ENCODE results near the gene INHBC.
A peak's percentile ranks its signal among the peaks of the same experiment; 100 is the strongest.
"Not testable (repeated sequence)": the region's sequence is repeated elsewhere in the genome, so short reads cannot be mapped to it uniquely, and the experiment has no call there.

INHBC gene

DNA sequence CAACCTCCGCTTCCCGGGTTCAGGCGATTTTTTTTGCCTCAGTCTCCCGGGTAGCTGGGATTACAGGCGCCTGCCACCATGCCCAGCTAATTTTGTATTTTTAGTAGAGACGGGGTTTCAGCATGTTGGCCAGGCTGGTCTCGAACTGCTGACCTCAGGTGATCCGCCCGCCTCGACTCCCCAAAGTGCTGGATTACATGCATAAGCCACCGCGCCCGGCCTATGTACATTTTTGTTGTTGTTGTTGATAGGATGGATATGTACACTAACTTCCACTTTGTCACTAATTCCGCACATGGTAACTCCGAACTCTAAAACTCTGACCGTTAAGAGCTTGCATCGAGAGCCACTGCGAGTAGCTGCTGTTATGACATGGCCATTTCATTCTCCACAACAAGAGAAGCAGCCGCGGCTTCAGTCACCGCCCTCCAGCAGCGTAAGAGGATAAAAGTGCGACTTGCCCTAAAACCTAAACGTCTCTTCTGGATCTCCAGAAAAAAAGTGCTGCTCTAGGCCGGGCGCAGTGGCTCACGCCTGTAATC, 52.5 kb downstream of the INHBC start:
- DNase-seq (ENCODE audit: low read depth): no peak

GRCh38 chr12:57487597-57488401, 53.2 kb downstream of the INHBC start, which contains the start of gene MARS1:
Gene MARS1 (plus strand): TSS chr12:57488068. CDS start chr12:57488091, 23 bp downstream.
- peak; percentile 96 for DNase-seq (ENCODE audit: low read depth)

DNA sequence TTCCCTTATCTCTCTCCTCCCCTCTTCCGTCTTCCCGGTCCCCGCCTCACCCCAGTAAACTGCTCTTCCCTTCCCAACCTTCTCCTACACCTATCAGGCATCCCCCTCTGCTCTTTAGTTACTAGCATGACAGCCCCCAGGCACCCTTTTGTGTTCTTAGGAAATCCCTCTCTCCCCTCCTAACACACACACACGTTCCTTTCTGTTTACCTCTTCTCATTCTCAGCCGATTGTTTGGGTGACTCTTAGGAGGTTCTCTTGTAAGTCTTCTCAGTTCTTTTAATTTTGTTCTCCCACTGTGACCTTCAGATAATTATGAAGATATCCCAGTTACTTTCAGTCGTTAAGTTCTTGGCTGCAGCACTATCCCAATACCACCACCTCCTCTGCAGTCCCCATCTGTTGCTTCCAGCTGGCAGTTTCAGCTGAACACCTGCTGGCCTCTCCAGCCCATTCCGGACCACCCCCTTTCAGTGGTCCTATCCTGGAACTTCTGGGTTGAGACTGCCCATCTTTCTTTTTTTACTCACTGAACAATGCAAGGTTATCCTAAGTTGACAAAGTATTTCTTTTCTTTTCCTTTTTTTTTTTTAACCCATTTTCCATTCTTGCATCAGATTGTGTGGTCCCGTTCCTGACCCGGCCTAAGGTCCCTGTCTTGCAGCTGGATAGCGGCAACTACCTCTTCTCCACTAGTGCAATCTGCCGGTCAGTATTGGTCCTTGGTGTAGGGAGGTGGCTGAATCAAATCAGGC, 54.0 kb downstream of the INHBC start:
- DNase-seq (ENCODE audit: low read depth): no peak

GRCh38 chr12:57489157-57489641, 54.6 kb downstream of the INHBC start:
- DNase-seq (ENCODE audit: low read depth): no peak

DNA sequence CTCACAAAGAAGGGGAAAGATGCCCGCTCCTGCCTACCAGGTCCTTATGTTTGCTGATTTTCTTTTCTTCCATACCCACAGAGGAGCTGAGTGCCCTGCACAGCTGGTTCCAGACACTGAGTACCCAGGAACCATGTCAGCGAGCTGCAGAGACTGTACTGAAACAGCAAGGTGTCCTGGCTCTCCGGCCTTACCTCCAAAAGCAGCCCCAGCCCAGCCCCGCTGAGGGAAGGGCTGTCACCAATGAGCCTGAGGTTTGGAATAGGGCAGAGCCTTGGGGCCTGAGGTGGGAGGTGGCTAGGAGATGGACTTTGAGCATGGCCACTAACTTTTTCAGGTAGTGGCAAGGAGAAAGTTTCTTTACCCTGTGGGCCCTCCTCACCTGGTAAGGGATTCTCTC, 55.5 kb downstream of the INHBC start:
- no peak for DNase-seq (ENCODE audit: low read depth)

- no peak for DNase-seq (ENCODE audit: low read depth)
Observed at GRCh38 chr12:57491393-57492280, 57.1 kb downstream of the INHBC start.

DNA sequence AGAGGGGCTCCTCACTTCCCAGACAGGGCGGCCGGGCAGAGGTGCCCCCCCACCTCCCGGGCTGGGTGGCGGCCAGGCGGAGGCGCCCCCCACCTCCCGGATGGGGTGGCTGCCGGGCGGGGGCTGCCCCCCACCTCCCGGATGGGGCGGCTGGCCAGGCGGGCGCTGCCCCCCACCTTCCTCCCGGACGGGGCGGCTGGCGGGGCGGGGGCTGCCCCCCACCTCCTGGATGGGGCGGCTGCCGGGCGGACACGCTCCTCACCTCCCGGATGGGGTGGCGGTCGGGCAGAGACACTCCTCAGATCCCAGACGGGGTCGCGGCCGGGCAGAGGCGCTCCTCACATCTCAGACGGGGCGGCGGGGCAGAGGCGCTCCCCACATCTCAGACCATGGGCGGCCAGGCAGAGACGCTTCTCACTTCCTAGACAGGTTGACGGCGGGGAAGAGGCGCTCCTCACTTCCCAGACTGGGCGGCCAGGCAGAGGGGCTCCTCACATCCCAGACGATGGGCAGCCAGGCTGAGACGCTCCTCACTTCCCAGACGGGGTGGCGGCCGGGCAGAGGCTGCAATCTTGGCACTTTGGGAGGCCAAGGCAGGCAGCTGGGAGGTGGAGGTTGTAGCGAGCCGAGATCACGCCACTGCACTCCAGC, 60.6 kb downstream of the INHBC start:
- DNase-seq (ENCODE audit: low read depth): not testable (repeated sequence)

DNA sequence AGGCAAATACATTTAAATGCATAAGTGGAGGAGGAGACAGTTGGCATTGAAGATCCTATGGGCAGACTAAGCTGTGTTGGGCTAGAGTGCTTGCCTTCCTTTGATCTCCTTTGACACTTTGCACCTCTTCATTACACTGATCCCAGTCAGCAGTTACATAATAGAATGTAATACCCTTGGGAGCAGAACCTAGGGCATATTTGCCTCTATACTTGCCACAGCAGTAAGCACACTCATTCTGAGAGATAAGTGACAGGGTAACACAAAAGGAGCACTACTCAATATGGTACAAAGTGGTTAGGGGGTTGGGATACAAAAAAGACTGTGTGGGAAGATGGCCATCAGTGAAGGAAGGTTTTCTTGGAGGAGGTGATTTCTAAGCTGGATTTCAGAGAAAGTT, 62.2 kb downstream of the INHBC start:
- no peak for DNase-seq (ENCODE audit: low read depth)

GRCh38 chr12:57497223-57498131, 62.9 kb downstream of the INHBC start:
- no peak for DNase-seq (ENCODE audit: low read depth)

DNA sequence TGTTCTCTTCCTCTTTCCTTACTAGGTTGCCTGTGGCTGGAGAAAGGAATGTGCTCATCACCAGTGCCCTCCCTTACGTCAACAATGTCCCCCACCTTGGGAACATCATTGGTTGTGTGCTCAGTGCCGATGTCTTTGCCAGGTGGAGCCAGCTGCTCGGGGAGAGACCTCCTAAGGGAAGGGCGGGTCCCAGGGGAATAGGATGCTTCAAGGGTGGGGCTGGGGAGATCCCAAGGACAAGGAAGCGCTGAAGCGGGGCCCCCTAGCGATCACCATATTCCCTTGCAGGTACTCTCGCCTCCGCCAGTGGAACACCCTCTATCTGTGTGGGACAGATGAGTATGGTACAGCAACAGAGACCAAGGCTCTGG, 63.5 kb downstream of the INHBC start:
- no peak for DNase-seq (ENCODE audit: low read depth)

- DNase-seq (ENCODE audit: low read depth): no peak
Observed at GRCh38 chr12:57498571-57498970, 64.0 kb downstream of the INHBC start.

GRCh38 chr12:57500213-57500612, 65.6 kb downstream of the INHBC start:
- no peak for DNase-seq (ENCODE audit: low read depth)

Measured in stromal cell of bone marrow (primary cell).